ENCODE measurements around the gene GLI3.

GLI3 gene

DNA sequence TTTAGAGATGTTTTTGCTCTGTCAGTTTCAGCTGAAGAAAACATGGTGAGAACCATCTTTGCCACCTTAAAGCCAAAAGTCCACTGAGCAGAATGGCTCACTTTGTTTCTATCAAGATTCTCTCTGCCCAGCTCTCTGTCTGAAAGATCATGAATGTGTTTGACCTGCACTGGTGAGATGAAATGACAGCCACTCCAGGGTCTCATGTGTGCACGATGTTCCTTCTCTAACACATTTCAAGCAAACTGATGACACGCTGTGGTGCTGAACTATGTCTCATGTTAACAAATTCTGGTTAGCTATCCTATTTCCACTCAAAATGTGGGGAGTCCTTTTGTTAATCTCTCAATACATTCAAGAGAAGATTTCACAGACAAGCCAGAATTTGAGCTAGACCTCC lies 260.6 kb downstream of the GLI3 start:
- Histone ChIP-seq H3K79me2 (ENCODE audit: low read length) (no peaks in the 10 kb centered on the region), H2AFZ (ENCODE audit: low read depth, low read length) (no peak overlapping the region), H3K9me3 (ENCODE audit: insufficient read depth, low read length) (no peaks in the 10 kb centered on the region), H3K4me1 (ENCODE audit: low read length) (no peaks in the 10 kb centered on the region), H3K27me3 (ENCODE audit: low read depth, low read length) (peaks cover 11% of the 10 kb centered on the region), H3K4me2 (ENCODE audit: low read length) (no peak overlapping the region), H3K27ac (ENCODE audit: low read length) (no peak overlapping the region), H3K4me3 (ENCODE audit: low read length) (no peak overlapping the region), H4K20me1 (ENCODE audit: insufficient read depth, low read length) (no peaks in the 10 kb centered on the region), H3K36me3 (replicated peaks; ENCODE audit: low read depth, low read length) (no peaks in the 10 kb centered on the region), H3K9ac (ENCODE audit: low read length) (no peak overlapping the region)
- TF ChIP-seq EZH2phosphoT487 (IDR thresholded peaks at IDR 0.05; ENCODE audit: low read depth), result no peak
- TF ChIP-seq, protein P1, sequence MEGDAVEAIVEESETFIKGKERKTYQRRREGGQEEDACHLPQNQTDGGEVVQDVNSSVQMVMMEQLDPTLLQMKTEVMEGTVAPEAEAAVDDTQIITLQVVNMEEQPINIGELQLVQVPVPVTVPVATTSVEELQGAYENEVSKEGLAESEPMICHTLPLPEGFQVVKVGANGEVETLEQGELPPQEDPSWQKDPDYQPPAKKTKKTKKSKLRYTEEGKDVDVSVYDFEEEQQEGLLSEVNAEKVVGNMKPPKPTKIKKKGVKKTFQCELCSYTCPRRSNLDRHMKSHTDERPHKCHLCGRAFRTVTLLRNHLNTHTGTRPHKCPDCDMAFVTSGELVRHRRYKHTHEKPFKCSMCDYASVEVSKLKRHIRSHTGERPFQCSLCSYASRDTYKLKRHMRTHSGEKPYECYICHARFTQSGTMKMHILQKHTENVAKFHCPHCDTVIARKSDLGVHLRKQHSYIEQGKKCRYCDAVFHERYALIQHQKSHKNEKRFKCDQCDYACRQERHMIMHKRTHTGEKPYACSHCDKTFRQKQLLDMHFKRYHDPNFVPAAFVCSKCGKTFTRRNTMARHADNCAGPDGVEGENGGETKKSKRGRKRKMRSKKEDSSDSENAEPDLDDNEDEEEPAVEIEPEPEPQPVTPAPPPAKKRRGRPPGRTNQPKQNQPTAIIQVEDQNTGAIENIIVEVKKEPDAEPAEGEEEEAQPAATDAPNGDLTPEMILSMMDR (IDR thresholded peaks at IDR 0.05; ENCODE audit: low read depth, low read length), result no peak

DNA sequence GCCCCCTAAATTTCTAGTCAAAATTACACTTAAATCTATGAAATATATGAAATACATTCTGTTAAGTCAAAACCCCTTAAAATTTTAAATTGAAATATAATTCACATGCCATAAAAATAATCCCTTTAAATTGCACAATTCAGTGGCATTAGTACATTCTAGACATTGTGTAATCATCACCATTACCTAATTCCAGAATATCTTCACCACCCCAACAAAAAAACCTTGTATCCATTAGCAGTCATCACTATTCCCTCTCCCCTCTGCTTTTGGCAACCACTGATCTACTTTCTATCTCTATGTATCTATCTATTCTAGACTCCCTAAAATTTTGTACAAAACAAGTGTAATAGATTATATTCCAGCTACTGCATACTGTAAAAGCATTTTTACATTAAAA lies 261.2 kb downstream of the GLI3 start:
- peaks cover 14% of the 10 kb centered on the region for H3K27me3 ChIP-seq (ENCODE audit: low read depth, low read length)
- no peaks in the 10 kb centered on the region for H3K4me1 ChIP-seq (ENCODE audit: low read length)
- H3K36me3 ChIP-seq (replicated peaks; ENCODE audit: low read depth, low read length), result no peaks in the 10 kb centered on the region
- H3K9ac ChIP-seq (ENCODE audit: low read length), result no peak overlapping the region
- no peaks in the 10 kb centered on the region for H4K20me1 ChIP-seq (ENCODE audit: insufficient read depth, low read length)
- H3K9me3 ChIP-seq (ENCODE audit: insufficient read depth, low read length), result no peaks in the 10 kb centered on the region
- H3K4me2 ChIP-seq (ENCODE audit: low read length), result no peak overlapping the region
- H3K27ac ChIP-seq (ENCODE audit: low read length), result no peak overlapping the region
- no peak overlapping the region for H3K4me3 ChIP-seq (ENCODE audit: low read length)
- H3K79me2 ChIP-seq (ENCODE audit: low read length), result no peaks in the 10 kb centered on the region
- no peak overlapping the region for H2AFZ ChIP-seq (ENCODE audit: low read depth, low read length)
- TF ChIP-seq, protein P1 (IDR thresholded peaks at IDR 0.05; ENCODE audit: low read depth, low read length), result no peak

DNA sequence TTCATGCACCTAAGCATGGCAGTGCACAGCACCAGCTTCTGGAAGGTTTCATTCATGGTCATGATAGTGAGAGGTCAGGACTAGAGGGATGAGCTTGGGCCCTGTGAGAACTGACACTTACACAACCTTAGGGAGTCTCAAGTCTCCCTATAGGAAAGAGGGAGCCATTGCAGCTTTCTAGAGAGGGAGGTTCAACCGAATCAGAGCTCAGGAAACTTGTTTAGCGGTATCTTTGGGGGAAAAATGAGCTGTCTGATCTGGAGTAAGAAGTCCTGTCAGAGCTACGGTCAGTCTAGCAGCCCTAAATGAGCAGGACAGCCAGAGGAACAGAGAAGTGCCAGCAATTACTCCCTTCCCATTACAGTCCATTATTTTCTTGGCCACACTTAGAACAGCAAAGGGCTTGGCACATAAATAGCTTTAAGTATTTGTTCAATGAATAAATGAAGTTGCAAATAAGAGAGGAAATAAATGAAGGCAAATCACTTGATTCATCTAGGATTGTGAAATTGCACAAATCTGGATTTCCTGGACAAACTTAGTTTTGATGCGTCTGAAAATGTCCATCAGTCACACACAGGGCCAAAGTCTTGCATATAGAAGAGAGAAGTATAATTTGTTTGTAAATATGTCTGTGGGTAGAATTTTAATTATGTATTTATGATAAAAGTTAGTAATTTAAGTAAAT lies 262.0 kb downstream of the GLI3 start:
- Histone ChIP-seq H3K9me3 (ENCODE audit: insufficient read depth, low read length) (no peaks in the 10 kb centered on the region), H4K20me1 (ENCODE audit: insufficient read depth, low read length) (no peaks in the 10 kb centered on the region), H3K4me2 (ENCODE audit: low read length) (no peak overlapping the region), H3K79me2 (ENCODE audit: low read length) (no peaks in the 10 kb centered on the region), H2AFZ (ENCODE audit: low read depth, low read length) (no peak overlapping the region), H3K27me3 (ENCODE audit: low read depth, low read length) (peaks cover 15% of the 10 kb centered on the region), H3K36me3 (replicated peaks; ENCODE audit: low read depth, low read length) (no peaks in the 10 kb centered on the region), H3K4me1 (ENCODE audit: low read length) (no peaks in the 10 kb centered on the region), H3K27ac (ENCODE audit: low read length) (no peak overlapping the region), H3K9ac (ENCODE audit: low read length) (no peak overlapping the region), H3K4me3 (ENCODE audit: low read length) (no peak overlapping the region)
- TF ChIP-seq, protein P1 (IDR thresholded peaks at IDR 0.05; ENCODE audit: low read depth, low read length), result no peak
- no peak for TF ChIP-seq EZH2phosphoT487 (IDR thresholded peaks at IDR 0.05; ENCODE audit: low read depth)

DNA sequence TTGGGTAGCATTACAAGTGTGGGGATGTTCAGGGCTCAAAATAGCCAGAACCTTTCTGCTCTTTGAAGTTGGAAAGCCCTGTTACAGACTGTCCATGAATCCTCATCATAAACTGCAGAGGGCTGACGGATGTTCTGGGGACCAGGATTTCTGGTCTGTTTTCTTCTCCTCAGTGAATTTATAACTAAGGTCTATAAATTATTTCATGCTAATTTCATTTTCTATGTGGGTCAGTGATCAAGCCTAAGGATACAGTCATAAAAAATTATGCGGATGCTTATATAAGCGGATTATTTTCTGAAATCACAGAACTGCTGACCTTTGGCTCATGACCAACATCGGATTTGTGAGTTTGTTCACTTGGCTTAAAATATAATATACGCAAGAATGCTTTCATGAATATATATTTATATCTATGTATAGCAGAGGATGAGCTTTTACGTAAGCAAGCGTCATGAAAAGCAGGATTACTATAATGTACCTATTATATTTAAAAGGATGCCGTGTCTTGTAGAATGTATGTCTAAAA lies 263.7 kb downstream of the GLI3 start:
- H2AFZ ChIP-seq (ENCODE audit: low read depth, low read length), result no peak overlapping the region
- no peak overlapping the region for H3K27ac ChIP-seq (ENCODE audit: low read length)
- H3K79me2 ChIP-seq (ENCODE audit: low read length), result no peaks in the 10 kb centered on the region
- H3K4me1 ChIP-seq (ENCODE audit: low read length), result no peaks in the 10 kb centered on the region
- no peak overlapping the region for H3K4me3 ChIP-seq (ENCODE audit: low read length)
- no peaks in the 10 kb centered on the region for H3K9me3 ChIP-seq (ENCODE audit: insufficient read depth, low read length)
- H3K27me3 ChIP-seq (ENCODE audit: low read depth, low read length), result peaks cover 10% of the 10 kb centered on the region
- H3K9ac ChIP-seq (ENCODE audit: low read length), result no peak overlapping the region
- no peak overlapping the region for H3K4me2 ChIP-seq (ENCODE audit: low read length)
- TF ChIP-seq, protein P1 (IDR thresholded peaks at IDR 0.05; ENCODE audit: low read depth, low read length), result no peak
- TF ChIP-seq EZH2phosphoT487 (IDR thresholded peaks at IDR 0.05; ENCODE audit: low read depth), result no peak
- no peaks in the 10 kb centered on the region for H4K20me1 ChIP-seq (ENCODE audit: insufficient read depth, low read length)
- no peaks in the 10 kb centered on the region for H3K36me3 ChIP-seq (replicated peaks; ENCODE audit: low read depth, low read length)

All from OCI-LY3 (cell line).